Activated T-helper 9 cell treated with anti-CD3 and anti-CD28 coated beads, Interleukin-2, amount 50 U/mL, for 16 hours (primary cell): ENCODE data around the gene SCN1A.

Experiments used
- DNase-seq: peaks from one replicate; pipeline ENCODE4 v3.0.0-alpha.2; 2020; ENCODE audit warnings: low read depth

Gene SCN1A

DNA sequence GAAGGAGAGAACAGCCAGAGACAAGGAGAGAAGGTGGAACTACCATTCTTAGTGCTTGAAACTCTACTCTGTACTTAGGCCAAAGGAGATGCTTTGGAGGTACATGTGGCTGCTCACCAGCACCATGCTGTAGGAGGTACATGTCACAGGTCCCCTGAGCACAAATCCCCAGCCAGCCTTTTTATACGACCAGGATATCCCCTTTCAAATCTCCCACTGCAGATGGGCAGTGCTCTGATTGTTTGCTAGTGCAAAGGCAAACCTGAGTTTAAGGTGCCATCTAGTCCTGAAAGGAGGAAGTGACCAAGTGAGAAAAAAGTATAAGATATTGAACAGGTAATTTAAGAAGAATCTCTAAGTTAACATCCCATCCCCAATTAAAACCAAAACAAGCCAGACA lies 157.2 kb downstream of the SCN1A start:
- DNase-seq, result no peak

DNA sequence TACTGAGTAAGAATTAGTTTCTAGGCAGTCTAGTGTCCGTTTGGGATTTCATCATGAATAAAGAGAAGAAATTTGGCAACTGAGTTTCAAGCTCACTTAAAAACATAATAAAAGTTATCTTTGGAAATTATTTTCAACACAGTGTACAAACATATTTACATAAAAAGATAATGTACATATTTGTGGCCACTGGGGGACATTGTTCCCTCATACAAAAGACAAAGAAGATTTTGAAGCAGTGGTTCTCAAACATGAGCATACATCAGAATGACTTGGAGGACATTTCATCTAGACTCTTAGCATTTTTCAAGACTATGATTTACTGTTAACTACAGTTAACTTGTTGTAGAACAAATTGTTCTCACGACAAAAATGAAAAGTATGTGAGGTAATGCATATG lies 158.6 kb downstream of the SCN1A start:
- DNase-seq, result no peak

DNA sequence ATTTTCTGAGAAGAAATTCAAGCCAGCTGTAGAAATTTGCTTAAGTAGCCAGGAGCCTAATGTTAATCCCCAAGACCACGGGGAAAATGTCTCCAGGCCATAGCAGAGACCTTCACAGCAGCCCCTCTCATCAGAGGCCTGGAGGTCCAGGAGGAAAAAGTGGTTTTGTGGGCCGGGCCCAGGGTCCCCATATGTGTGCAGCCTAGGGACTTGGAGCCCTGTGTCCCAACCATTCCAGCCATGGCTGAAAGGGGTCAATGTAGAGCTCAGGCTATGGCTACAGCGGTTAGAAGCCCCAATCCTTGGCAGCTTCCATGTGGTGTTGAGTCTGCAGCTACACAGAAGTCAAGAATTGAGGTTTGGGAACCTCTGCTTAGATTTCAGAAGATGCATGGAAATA lies 160.1 kb downstream of the SCN1A start:
- DNase-seq, result no peak

DNA sequence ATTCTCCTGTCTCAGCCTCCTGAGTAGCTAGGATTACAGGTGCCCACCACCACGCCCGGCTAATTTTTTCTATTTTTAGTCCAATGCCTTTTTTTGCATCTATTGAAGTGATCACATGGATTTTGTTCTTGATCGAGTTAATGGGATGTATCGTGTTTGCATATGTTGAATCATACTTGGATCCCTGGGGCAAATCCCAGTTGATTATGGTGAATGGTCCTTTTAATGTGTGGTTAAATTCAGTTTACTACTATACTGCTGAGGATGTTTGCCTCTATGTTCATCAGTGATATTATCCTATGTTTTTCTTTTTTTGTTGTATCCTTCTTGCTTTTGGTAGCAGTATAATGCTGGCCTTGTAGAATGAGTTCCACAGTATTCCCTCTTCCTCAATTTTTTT lies 166.0 kb downstream of the SCN1A start:
- DNase-seq, result no peak

DNA sequence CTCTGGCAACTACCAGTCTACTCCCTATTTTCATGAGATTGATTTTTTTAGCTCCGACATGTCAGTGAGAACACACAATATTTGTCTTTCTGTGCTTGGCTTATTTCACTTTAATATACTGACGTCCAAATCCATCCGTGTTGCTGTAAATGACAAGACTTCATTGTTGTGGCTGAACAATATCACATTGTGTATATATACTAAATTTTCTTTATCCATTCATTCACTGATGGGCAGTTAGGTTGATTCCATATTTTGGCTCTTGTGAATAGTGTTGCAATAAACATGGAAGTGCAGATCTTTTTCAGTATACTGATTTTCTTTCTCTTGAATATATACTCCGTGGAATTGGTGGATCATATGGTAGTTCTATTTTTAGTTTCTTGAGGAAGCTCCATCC lies 168.4 kb downstream of the SCN1A start:
- DNase-seq, result no peak

DNA sequence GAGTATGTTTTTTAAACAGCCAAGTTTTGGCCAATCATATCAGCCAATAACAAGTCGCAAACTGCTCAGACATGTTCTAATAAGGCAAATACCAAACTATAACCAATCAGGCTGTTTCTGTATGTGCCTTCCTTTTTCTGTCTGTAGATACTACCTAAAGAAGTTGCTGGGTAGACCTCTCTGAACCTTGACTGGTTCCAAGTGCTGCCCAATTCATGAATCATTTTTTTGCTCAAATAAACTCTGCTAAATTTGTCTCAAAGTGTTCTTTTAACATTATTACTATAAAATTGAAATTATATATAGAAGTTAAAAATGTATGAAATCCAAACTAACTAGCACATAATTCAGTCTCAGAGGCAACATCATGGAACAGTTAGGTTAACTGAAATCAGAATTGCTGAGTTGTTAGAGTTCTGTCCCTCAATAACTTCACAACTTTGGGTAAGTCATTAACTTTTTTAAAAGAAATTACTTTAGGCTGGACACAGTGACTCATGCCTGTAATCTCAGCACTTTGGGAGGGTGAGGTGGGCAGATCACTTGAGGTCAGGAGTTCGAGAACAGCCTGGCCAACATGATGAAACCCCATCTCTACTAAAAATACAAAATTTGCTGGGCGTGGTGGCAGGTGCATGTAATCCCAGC lies 169.4 kb downstream of the SCN1A start:
- no peak for DNase-seq

DNA sequence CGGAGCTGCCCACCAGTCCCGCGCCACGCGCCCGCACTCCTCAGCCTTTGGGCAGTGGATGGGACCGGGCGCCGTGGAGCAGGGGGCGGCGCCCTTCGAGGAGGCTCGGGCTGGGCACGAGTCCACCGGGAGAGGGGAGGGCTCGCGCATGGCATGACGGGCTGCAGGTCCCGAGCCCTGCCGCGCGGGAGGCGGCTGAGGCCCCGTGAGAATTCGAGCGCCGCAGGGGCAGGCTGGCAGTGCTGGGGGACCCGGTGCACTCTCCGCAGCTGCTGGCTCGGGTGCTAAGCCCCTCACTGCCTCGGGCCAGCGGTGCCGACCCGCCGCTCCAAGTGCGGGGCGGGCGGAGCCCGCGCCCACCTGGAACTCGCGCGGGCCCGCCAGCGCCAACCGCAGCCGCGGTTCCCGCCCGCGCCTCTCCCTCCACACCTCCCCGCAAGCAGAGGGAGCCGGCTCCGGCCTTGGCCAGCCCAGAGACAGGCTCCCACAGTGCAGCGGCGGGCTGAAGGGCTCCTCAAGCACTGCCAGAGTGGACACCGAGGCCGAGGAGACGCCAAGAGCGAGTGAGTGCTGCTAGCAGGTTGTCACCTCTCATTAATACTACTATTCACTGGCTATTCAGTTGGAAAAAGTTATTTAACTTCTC lies 170.7 kb downstream of the SCN1A start:
- no peak for DNase-seq

DNA sequence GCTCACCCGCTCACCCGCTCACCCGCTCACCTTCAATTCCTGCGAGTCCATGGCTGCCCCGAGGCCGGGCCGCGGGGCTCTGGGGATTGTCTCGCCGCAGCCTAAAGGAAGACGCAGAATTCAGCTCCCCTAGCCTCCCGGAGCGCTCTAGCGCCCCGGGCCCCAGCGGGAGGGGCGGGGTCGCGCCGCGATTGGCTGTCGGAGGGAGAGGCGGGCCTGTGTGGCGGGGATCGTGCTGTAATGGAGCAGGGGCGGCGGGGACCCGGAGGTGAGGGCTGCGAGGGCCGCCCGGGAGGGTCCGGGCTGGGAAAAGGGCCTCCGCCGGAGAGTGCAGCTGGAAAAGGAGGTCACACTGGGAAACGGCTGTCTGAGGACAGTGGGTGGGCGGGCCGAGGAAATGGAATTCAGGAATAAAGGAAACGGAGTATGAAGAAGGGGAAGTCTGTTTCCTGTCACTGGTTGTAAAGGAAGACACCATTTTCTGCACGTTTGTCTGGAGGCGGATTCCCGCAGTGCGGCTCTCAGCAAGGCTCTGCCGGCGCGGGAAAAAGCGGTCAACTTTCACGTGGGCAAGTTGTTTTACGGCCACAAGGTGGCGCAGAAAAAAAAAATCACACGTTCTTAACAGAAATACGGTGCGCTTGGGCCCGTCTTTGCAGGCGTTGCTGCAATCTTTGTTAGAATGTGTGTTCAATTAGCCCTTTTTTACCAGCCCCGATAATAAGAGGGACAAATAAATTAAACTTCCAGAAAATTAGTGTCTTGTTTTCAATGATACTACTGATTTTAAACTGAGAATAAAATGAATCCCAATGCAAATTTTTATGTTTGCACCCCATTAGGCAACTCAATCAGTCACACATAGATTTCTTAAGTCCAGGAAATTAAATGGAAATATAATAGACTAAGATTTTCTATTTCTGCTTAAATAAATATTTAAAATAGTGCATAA lies 173.9 kb downstream of the SCN1A start, which contains the start of gene TTC21B:
TSS of gene TTC21B (minus strand) at position 122 of the 952 bp plus-strand sequence. CDS start at position 51, 71 bp downstream.
- peak; percentile 91 for DNase-seq

DNA sequence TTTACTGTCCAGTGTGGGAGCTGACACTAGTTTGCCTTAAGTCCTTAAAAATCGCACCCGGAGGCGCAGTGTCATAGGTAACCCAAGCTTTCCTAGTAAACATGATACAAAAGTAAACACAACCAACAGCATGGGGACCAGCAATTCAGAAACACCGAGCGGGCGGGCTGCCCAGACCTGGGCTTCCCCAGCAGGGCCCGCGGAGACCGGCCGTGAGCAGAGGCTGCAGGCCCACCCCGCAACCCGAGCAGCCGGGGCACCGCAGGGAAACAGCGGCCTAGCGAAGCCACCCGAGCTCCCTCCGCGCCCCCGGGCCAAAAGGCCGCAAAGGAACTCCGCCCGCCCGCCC lies 174.5 kb downstream of the SCN1A start:
- DNase-seq, result no peak

DNA sequence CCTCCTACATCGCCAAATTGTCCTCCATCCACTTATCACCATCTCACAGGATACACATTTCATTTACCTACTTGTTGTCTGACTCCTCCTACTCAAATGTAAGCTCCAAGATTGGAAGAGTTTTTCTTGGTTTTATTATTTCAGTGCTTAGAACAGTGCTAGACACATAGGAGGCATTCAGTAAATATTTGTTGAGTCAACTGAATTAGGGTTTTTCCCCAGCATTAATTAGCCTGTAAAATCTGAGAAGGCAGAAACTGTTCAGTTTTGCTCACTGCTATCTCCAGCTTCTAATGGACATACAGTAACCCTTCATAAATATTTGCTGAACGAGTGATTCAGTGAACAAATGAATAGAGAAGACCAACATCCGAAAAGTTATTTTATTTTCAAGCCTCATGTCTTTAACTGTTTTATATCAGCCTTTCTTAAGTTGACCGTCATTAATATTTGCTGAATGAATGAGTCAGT lies 175.0 kb downstream of the SCN1A start:
- no peak for DNase-seq

DNA sequence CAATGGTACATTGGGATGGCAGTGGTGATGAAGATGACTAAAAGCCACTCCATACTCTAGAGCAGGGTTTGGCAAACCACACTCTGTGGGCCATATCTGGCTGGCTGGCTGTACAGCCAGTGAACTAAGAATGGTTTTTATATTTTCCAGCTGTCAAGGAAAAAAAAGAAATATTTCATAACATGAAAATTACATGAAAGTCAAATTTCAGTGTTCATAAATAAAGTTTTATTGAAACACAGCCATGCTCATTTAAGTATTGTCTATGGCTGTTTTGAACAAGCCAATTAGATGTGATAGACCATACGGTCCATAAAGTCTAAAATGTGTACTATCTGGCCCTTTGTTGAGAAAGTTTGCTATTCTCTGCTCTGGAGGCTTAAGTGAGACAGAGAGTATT lies 175.7 kb downstream of the SCN1A start:
- DNase-seq, result no peak

DNA sequence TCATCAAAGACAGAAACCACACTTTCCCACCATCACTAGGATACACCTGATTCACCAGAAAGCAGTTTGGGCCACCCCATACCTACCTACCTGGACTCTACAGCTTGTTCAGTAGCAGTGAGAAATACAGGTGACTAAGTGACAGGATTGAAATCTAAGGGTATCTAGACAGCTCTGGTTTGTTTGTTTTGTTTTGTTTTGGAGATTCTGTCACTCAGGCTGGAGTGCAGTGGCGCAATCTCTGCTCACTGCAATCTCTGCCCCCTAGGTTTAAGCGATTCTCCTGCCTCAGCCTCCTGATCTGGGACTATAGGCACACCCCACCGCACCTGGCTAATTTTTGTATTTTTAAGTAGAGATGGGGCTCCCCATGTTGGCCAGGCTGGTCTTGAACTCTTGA lies 177.4 kb downstream of the SCN1A start:
- no peak for DNase-seq

DNA sequence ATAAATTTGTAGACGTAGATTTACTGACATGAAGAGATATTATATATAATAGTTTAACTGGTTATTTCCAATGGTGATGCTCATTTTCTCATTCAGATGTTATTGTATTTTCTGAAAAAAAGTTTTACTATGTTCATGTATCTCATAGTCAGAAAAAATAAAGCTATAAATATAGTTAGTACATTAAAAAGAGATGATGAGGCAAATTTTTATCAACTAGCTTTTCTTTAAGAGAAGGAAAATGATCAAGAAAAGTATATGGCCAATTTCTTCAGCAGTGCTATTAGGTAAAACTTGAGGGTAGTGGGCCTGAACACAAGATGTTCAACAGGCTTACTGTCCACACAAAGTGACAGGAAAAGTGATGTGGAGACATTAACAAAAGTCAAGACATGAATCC lies 186.0 kb downstream of the SCN1A start:
- DNase-seq, result no peak

DNA sequence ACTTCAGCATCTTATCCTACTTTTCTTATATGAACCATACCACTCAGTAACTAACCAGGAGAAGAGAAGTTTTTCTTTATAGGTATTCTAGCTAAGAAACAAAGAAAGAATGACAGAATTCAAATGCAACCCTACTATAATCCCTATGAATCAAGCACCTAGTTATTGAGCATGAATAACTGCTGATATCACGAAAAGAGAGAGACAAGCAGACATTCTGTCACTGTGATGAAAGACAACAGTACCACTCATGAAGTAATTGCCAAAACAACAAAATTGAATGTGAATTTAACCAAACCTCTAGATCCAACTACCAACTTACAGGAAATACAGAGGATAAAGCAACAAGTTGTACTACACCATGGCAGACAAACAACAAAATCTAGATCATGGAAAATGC lies 189.6 kb downstream of the SCN1A start:
- no peak for DNase-seq
